NT2/D1 (cell line): ENCODE results near the gene OSBP.
A peak's percentile ranks its signal among the peaks of the same experiment; 100 is the strongest.
"Not testable (repeated sequence)": the region's sequence is repeated elsewhere in the genome, so short reads cannot be mapped to it uniquely, and the experiment has no call there.

ENCODE experiments used
- DNase-seq: peaks from one replicate; pipeline ENCODE4 v3.0.0-alpha.2; 2011; ENCODE audit warnings: low read depth, low spot score
- H3K27me3 ChIP-seq: 2 replicates; pipeline ENCODE4 v1.6.0; 2011; ENCODE audit warnings: mild to moderate bottlenecking; ENCODE audit not compliant: insufficient read length, insufficient read depth
- H3K36me3 ChIP-seq: 2 replicates; pipeline ENCODE4 v1.6.1; 2011; ENCODE audit warnings: mild to moderate bottlenecking, low read length, mixed read lengths; ENCODE audit not compliant: insufficient read depth, insufficient read length
- H3K4me1 ChIP-seq: 2 replicates; pipeline ENCODE4 v1.5.1; 2011; ENCODE audit not compliant: insufficient read depth, insufficient read length
- H3K4me3 ChIP-seq: 2 replicates; pipeline ENCODE4 v1.5.1; 2011; ENCODE audit warnings: low read depth; ENCODE audit not compliant: insufficient read length
- H3K9ac ChIP-seq: 2 replicates; pipeline ENCODE4 v1.6.0; 2011; ENCODE audit warnings: low read depth; ENCODE audit not compliant: insufficient read length
- H3K9me3 ChIP-seq: 2 replicates; pipeline ENCODE4 v1.5.1; 2011; ENCODE audit warnings: mild to moderate bottlenecking, low read length; ENCODE audit not compliant: insufficient read depth
- SUZ12 ChIP-seq: IDR thresholded peaks from 2 replicates; pipeline ENCODE4 v1.6.1; 2011; ENCODE audit not compliant: insufficient read length, insufficient read depth; ENCODE audit errors: extremely low read depth
- YY1 ChIP-seq: IDR thresholded peaks from 2 replicates; pipeline ENCODE4 v1.6.1; 2011; ENCODE audit not compliant: insufficient read length, insufficient read depth
- ZNF274 ChIP-seq: IDR thresholded peaks from 2 replicates; pipeline ENCODE4 v1.6.1; 2011; ENCODE audit warnings: mild to moderate bottlenecking, low read depth, low read length

Gene OSBP

DNA sequence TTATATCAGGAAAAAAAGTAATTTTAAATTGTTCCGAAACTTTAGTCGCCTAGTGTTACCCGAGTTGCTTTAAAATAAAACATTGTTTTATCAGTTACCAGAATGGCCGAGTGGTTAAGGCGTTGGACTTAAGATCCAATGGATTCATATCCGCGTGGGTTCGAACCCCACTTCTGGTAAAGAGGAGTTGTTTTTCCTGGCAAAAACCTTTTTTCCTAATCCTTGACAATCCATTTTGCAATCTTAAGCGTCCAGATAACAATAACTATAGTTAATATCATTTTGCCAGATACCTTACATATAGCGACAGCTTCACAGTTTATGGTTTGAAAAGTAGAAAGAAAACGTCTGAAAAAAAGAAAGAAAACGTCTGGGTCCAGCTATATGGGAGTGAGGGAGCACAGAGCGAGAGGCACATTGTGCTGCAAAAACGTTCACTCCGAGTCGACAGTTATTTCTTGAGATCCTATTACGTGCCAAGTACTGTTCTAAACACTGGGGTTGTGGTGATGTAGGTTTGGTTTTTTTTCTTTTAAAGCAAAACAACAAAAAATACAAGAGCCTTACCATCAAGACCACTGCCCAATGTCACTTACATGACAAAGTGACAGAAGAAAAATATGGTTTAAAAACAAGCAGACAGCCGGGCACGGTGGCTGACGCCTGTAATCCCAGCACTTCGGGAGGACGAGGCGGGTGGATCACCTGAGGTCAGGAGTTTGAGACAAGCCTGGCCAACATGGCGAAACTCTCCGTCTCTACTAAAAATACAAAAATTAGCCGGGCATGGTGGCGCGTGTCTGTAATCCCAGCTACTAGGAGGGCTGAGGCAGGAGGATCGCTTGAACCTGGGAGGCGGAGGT lies 63.7 kb downstream of the OSBP start:
- no peak for DNase-seq
- TF ChIP-seq YY1: no peak
- no peak for TF ChIP-seq ZNF274
- TF ChIP-seq SUZ12: no peak
- Histone ChIP-seq H3K36me3 (no peaks in the 10 kb centered on the region), H3K4me3 (peak overlapping the region; percentile 51), H3K9me3 (no peaks in the 10 kb centered on the region), H3K9ac (peak overlapping the region; percentile 67), H3K4me1 (peaks cover 2% of the 10 kb centered on the region), H3K27me3 (no peaks in the 10 kb centered on the region)

DNA sequence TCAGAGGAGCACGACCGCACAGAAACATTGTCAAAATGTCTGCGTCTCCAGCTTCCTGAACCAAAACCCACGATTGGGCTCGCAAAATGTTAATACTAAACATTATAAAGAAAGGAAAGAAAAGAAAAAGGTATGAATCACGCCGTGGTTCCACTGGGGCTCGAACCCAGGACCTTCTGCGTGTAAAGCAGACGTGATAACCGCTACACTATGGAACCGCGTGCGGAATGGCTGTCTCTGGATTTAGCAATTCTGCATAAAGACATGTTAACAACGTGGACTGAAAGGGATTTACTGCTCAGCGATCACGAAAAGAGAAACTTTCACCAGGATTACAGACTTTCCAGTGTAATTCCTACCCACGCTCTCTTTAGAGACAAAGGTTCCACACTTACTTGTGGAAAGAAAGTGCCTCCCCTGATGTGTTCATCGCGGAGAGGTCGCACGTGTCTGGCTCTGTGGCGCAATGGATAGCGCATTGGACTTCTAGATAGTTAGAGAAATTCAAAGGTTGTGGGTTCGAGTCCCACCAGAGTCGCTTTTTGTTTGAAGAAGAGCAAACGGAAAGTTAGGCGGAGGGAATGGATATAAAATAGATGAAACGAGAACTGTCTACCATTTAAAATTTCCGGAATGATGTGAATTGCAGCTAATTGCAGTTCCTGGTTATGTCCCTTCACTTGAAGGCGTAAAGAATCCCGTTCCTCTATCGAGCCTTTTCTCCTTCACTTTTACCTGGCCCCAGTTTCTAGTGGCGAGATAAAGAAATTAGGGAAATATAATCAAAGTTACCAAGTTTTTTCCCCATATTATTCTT lies 64.5 kb downstream of the OSBP start:
- Histone ChIP-seq H3K27me3 (no peaks in the 10 kb centered on the region), H3K9ac (peak overlapping the region; percentile 71), H3K4me3 (peak overlapping the region; percentile 51), H3K36me3 (no peaks in the 10 kb centered on the region), H3K9me3 (no peaks in the 10 kb centered on the region), H3K4me1 (peaks cover 2% of the 10 kb centered on the region)
- TF ChIP-seq ZNF274 (no peak), YY1 (no peak), SUZ12 (no peak)
- DNase-seq: peak; percentile 89

DNA sequence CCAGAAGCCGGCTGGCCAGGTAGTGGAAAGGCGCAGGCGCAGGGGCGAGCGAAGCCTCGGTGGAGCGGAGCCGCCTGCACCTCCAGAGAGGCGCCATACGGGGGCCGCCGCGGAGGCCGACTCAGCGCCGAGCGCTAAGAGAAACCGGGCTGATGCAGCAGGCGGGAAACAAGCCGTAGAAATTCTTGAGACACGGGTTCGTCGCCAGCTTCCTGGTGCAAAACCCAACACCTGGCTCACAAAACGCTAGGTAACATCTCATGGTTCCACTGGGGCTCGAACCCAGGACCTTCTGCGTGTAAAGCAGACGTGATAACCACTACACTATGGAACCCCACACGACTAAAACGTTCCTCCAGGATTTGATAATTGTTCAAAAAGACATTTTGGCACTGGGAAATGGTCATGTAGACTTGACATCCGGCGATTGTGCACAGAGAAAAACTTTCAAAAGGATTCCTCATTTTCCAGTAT lies 65.2 kb downstream of the OSBP start:
- H3K27me3 ChIP-seq: no peaks in the 10 kb centered on the region
- TF ChIP-seq YY1 (no peak), ZNF274 (no peak), SUZ12 (no peak)
- no peaks in the 10 kb centered on the region for H3K36me3 ChIP-seq
- peak overlapping the region; percentile 71 for H3K9ac ChIP-seq
- peak overlapping the region; percentile 51 for H3K4me3 ChIP-seq
- DNase-seq: peak; percentile 95
- H3K4me1 ChIP-seq: peaks cover 2% of the 10 kb centered on the region
- no peaks in the 10 kb centered on the region for H3K9me3 ChIP-seq

DNA sequence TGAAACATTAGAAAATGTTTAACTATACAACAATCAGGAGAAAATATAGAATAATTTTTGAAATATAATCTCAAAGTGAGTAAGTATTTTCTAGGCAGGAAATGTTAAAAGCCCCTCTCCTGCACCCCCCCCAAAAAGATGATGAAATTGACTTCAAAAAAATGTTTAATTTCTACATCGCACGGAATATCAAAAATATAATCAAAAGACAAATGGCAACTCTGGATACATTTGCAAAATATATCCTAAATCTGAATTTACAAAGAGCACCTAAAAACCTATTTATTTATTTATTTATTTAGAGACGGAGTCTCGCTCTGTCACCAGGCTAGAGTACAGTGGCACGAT lies 67.3 kb downstream of the OSBP start:
- no peak for DNase-seq
- Histone ChIP-seq H3K4me1 (no peaks in the 10 kb centered on the region), H3K36me3 (no peaks in the 10 kb centered on the region), H3K9me3 (no peaks in the 10 kb centered on the region), H3K4me3 (no peak overlapping the region), H3K27me3 (no peaks in the 10 kb centered on the region), H3K9ac (no peak overlapping the region)
- TF ChIP-seq YY1 (no peak), SUZ12 (no peak), ZNF274 (no peak)

DNA sequence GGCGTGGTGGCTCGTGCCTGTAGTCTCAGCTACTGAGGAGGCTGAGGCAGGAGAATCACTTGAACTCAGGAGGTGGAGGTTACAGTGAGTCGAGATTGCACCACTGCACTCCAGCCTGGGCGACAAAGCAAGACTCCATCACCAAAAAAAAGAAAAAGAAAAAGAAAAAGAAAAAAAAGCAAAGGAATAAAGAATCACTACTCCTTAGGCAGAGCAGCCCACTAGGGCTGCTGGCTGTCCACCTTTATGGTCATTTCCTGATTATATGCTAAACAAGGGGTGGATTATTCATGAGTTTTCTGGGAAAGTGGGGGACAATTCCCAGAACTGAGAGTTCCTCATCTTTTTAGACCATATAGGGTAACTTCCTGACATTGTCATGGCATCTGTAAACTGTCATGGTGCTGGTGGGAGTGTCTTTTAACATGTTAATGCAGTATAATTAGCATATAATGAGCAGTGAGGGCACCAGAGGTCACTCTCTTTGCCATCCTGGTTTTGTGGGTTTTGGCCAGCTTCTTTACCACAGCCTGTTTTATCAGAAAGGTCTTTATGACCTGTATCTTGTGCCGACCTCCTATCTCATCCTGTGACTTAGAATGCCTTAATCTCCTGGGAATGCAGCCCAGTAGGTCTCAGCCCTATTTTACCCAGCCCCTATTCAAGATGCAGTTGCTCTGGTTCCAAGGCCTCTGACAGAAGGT lies 67.8 kb downstream of the OSBP start:
- H3K9me3 ChIP-seq, H3K4me3 ChIP-seq, H3K9ac ChIP-seq, DNase-seq, H3K27me3 ChIP-seq, H3K36me3 ChIP-seq, H3K4me1 ChIP-seq: not testable (repeated sequence)

DNA sequence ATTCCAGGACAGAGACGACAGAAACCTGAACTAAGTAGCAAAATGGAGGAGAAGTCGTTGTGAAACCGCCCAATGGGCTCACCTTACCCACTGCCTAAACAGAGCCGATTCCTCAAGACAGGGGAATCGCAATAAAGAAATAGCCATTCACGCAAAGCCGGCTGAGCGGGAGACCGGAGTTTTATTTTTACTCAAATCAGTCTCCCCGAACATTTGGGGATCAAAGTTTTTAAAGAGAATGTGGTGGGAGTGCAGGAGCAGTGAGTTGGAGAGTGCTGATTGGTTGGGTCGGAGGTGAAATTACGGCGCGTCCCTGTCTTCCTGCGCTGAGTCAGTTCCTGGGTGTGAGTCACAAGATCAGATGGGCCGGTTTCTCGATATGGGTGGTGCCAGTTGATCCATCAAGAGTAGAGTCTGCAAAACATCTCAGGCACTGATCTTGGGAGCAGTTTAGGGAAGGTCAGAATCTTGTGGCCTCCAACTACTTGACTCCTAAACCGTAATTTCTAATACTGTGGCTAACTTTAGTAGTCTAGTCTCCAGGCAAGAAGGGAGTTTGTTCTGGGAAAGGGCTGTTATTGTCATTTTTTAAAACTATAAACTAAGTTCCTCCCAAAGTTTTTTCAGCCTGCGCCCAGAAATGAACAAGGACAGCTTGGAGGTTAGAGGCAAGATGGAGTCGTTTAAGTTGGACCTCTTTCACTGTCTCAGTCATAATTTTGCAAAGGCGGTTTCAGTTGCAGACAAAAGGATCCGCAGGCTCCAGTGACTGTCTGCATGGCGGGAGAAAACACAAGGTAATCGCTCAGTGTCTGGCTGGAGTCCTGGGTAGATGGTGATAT lies 70.2 kb downstream of the OSBP start:
- DNase-seq: no peak
- Histone ChIP-seq H3K36me3 (no peaks in the 10 kb centered on the region), H3K9me3 (no peaks in the 10 kb centered on the region)

More for the DNA sequence above, 70.2 kb downstream of the OSBP start:
- H3K4me1 ChIP-seq: no peaks in the 10 kb centered on the region
- no peaks in the 10 kb centered on the region for H3K27me3 ChIP-seq
- TF ChIP-seq SUZ12 (no peak), ZNF274 (no peak), YY1 (no peak)
- H3K4me3 ChIP-seq: no peak overlapping the region
- H3K9ac ChIP-seq: no peak overlapping the region
